Measurements from ENCODE around the gene JUP.

- TF ChIP-seq POLR2A (IDR thresholded peaks at IDR 0.05) (no peak), CTCF (IDR thresholded peaks at IDR 0.05) (no peak)
These were observed 23.2 kb downstream of the JUP start for GRCh38 chr17:41763327-41763726.

Data from breast epithelium (tissue), 3 donors.